ENCODE data around the gene ERBB4. TPM values are rescaled to one million over a fixed set of nuclear protein-coding genes. Genes with fewer than 3 reads are reported as not detected.

Gene ERBB4
- polyA plus RNA-seq, 1 experiment, result not detected

- TF ChIP-seq CTCF (IDR thresholded peaks at IDR 0.05; ENCODE audit: low read depth, low read length), result no peak
- 0 out of 2 replicates have a peak, but pooled peaks cover 3% of the 10 kb centered on the region for H3K9me3 ChIP-seq (ENCODE audit: control insufficient read depth, insufficient read depth, low read length)
- ChIA-PET CTCF (no interaction called here), POLR2A (no interaction called here)
- no peak overlapping the region for H3K27ac ChIP-seq (ENCODE audit: low read depth, low read length)
- H3K4me3 ChIP-seq (ENCODE audit: low read depth, low read length), result no peak overlapping the region
- H3K27me3 ChIP-seq (ENCODE audit: control insufficient read depth, insufficient read depth, low read length), result no peaks in the 10 kb centered on the region
- no peak for DNase-seq (ENCODE audit: low read depth, low spot score)
These were observed 364.7 kb downstream of the ERBB4 start for GRCh38 chr2:212173756-212174510.

DNA sequence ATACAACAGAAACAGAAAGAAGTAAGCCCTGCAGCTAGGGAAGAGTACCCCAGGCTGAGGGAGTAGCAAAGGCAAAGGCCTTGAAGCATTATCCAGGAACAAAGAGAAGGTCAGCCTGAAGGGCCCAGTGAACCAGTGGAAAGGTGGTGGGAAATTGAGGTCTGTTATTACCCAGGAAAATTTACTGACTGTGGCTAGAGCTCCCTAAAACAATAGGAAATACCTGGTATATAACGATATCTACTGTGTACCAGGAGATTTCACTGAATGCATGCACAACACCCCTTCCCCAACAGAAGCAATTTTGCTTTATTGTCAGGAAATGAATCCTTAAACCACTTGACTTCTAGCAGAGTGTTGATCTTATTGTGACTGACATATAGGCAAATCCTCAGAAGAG lies 365.3 kb downstream of the ERBB4 start:
- CTCF ChIA-PET, result no interaction called here

GRCh38 chr2:212170382-212170781 lies 368.2 kb downstream of the ERBB4 start:
- DNase-seq (ENCODE audit: low read depth, low spot score), result no peak
- no peak overlapping the region for H3K4me3 ChIP-seq (ENCODE audit: low read depth, low read length)
- POLR2A ChIA-PET, result no interaction called here
- CTCF ChIA-PET, result no interaction called here
- H3K27ac ChIP-seq (ENCODE audit: low read depth, low read length), result no peak overlapping the region
- 0 out of 2 replicates have a peak, but pooled peaks cover 3% of the 10 kb centered on the region for H3K9me3 ChIP-seq (ENCODE audit: control insufficient read depth, insufficient read depth, low read length)
- H3K27me3 ChIP-seq (ENCODE audit: control insufficient read depth, insufficient read depth, low read length), result no peaks in the 10 kb centered on the region
- TF ChIP-seq CTCF (IDR thresholded peaks at IDR 0.05; ENCODE audit: low read depth, low read length), result no peak

More for the DNA sequence above, 365.3 kb downstream of the ERBB4 start:
- Histone ChIP-seq H3K27me3 (ENCODE audit: control insufficient read depth, insufficient read depth, low read length) (no peaks in the 10 kb centered on the region), H3K27ac (ENCODE audit: low read depth, low read length) (no peak overlapping the region), H3K9me3 (ENCODE audit: control insufficient read depth, insufficient read depth, low read length) (0 out of 2 replicates have a peak, but pooled peaks cover 3% of the 10 kb centered on the region), H3K4me3 (ENCODE audit: low read depth, low read length) (no peak overlapping the region)
- TF ChIP-seq CTCF (IDR thresholded peaks at IDR 0.05; ENCODE audit: low read depth, low read length), result no peak
- DNase-seq (ENCODE audit: low read depth, low spot score), result no peak
- POLR2A ChIA-PET, result no interaction called here

- no peak for TF ChIP-seq CTCF (IDR thresholded peaks at IDR 0.05; ENCODE audit: low read depth, low read length)
- no peak overlapping the region for H3K4me3 ChIP-seq (ENCODE audit: low read depth, low read length)
- CTCF ChIA-PET, result no interaction called here
- POLR2A ChIA-PET, result no interaction called here
- no peak for DNase-seq (ENCODE audit: low read depth, low spot score)
- no peaks in the 10 kb centered on the region for H3K27me3 ChIP-seq (ENCODE audit: control insufficient read depth, insufficient read depth, low read length)
- no peaks in the 10 kb centered on the region for H3K9me3 ChIP-seq (ENCODE audit: control insufficient read depth, insufficient read depth, low read length)
- H3K27ac ChIP-seq (ENCODE audit: low read depth, low read length), result no peak overlapping the region
These were observed 380.5 kb downstream of the ERBB4 start for GRCh38 chr2:212158081-212158480.

DNA sequence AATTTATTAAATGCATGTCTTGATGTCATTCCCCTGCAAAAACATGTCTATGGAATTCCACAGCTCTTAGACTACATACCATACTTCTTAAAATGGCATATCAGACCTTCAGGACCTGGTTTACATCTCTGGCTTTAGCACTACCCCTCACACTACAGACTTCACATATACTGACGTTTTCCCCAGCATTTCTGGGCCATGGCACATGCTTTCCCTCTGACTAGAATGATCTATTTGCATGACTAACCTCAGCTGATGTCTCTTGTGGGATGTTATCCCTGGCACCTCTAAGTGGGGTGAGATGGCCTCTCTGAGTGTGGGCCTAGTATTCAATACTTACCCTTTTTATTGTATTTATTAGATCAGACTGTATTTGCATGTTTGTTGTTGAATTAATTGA lies 381.6 kb downstream of the ERBB4 start:
- POLR2A ChIA-PET, result no interaction called here
- H3K27me3 ChIP-seq (ENCODE audit: control insufficient read depth, insufficient read depth, low read length), result no peaks in the 10 kb centered on the region
- CTCF ChIA-PET, result no interaction called here
- no peak overlapping the region for H3K4me3 ChIP-seq (ENCODE audit: low read depth, low read length)
- no peak for DNase-seq (ENCODE audit: low read depth, low spot score)
- H3K27ac ChIP-seq (ENCODE audit: low read depth, low read length), result no peak overlapping the region
- no peaks in the 10 kb centered on the region for H3K9me3 ChIP-seq (ENCODE audit: control insufficient read depth, insufficient read depth, low read length)
- TF ChIP-seq CTCF (IDR thresholded peaks at IDR 0.05; ENCODE audit: low read depth, low read length), result no peak
